Activated naive CD8-positive, alpha-beta T cell treated with anti-CD3 and anti-CD28 coated beads, Interleukin-2, amount 10 ng/mL, durations not matched to agents 7 days and 5 days (primary cell): ENCODE measurements around the gene RFX2. TPM values are rescaled to one million over a fixed set of nuclear protein-coding genes. Genes with fewer than 3 reads are reported as not detected.

ENCODE experiments used
- ATAC-seq: fragments of 150-1000 bp; cut with Tn5 transposase; one replicate; pipeline ENCODE4 v1.10.0; 2021; ENCODE audit warnings: low read depth, moderate library complexity
- POLR2A ChIA-PET: fragments of 350-600 bp; sonication (Branson Sonifier 250); formaldehyde crosslinking; loops from one replicate; lab custom pipeline; 2021; ENCODE audit warnings: antibody characterized with exemption; lab: Charles Lee
- DNase-seq: peaks from one replicate; pipeline ENCODE4 v3.0.0; 2021
- H3K27ac Mint-ChIP-seq: one replicate; pipeline ENCODE4 v1.8.0; 2022; ENCODE audit warnings: mild to moderate bottlenecking, mixed read lengths
- H3K27me3 Mint-ChIP-seq: one replicate; pipeline ENCODE4 v1.8.0; 2022; ENCODE audit warnings: mild to moderate bottlenecking, moderate library complexity, mixed read lengths
- H3K36me3 Mint-ChIP-seq: one replicate; pipeline ENCODE4 v1.8.0; 2021; ENCODE audit warnings: mild to moderate bottlenecking, mixed read lengths
- H3K4me1 Mint-ChIP-seq: one replicate; pipeline ENCODE4 v1.8.0; 2021; ENCODE audit warnings: mixed read lengths
- H3K4me3 Mint-ChIP-seq: one replicate; pipeline ENCODE4 v1.8.0; 2022; ENCODE audit warnings: mild to moderate bottlenecking, moderate library complexity, mixed read lengths
- H3K9me3 Mint-ChIP-seq: one replicate; pipeline ENCODE4 v1.8.0; 2021; ENCODE audit warnings: mixed read lengths
- total RNA-seq, 2 experiments: library from RNA; stranded (reverse); gene quantifications; one replicate each; pipeline ENCODE4 v1.2.3, GENCODE V29; 2021

RFX2 gene
- total RNA-seq, 2 experiments from 2014 or later: 9.9 to 12.2 TPM

DNA sequence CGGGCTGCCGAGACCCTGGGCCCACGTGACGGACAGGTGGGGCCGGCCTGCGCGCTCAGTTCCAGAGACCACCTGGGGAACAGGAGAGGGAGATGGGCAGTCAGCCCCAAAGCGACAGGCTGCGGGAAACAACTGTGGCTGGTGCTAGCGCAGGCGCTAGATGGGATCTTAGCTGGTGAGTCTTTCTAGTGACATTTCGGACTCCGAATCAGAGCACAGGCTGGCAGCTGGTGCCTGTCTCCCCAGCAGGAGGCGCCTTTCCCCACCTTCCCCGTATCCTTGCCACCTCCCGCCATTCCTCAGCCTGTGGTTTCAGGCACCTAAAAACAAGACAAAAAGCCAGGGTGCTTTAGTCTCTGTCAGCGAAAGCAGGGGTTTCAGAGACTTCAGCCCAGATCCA, 112.9 kb downstream of the RFX2 start:
- Mint-ChIP-seq H3K9me3 (no peaks in the 10 kb centered on the region), H3K4me1 (no peaks in the 10 kb centered on the region), H3K27ac (no peak overlapping the region), H3K27me3 (no peaks in the 10 kb centered on the region), H3K36me3 (peaks cover 12% of the 10 kb centered on the region), H3K4me3 (no peak overlapping the region)
- DNase-seq (no peak), ATAC-seq (no peak)
- POLR2A ChIA-PET: no interaction called here

DNA sequence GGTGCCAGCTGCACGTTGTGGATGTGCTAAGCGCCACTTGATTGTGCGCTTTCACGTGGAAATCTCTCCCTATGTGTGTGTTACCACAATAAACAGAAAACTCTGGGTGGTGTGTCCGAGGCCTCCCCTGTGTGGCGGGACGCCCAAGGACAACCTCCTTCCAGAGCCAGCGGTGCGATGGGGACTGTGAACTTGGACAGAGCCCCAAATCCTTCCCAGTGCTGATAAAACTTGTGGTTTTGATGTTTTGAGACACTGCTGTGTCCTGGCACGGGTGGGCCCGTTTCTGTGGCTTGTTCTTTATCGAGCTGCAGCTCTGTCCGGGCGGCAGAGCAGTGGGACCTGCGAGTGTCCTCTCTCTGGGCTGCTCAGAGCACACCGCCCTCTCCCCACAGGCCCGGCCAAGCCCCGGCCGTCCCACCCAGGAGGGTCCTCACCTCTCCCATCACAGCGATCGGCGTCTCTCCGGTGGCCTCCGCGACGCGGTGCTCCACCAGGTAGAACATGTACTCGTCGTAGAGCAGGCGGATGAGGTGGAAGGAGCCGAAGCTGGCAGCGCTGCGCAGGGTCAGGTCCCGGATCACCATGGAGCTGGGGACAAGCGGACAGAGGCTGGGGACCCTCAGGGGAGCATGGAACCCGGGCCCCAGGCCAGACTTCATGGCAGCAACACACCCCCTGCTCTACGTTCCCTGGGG, 113.5 kb downstream of the RFX2 start:
- Mint-ChIP-seq H3K9me3 (no peaks in the 10 kb centered on the region), H3K36me3 (peaks cover 10% of the 10 kb centered on the region), H3K4me3 (no peak overlapping the region), H3K27me3 (no peaks in the 10 kb centered on the region), H3K27ac (no peak overlapping the region), H3K4me1 (no peaks in the 10 kb centered on the region)
- DNase-seq: no peak
- no peak for ATAC-seq
- POLR2A ChIA-PET: no interaction called here

DNA sequence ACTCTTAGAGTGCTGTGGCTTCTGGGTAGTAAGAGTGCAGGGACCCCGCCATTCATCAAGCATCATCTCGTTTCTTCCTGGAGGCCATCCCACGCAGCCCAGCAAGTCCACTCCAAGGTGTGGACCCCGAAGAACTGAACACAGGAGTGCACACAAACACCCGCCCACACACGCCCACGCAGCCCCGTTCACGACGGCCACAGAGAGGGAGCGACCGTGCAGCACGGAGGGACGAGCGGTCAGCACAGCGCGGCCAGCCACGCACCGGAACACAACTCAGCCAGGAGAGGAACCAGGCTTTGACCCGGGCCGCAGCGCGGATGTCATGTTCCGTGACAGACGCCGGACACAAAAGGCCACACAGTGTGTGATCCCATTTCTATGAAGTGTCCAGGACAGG, 114.2 kb downstream of the RFX2 start:
- H3K4me1 Mint-ChIP-seq: no peaks in the 10 kb centered on the region
- POLR2A ChIA-PET: no interaction called here
- no peaks in the 10 kb centered on the region for H3K9me3 Mint-ChIP-seq
- ATAC-seq: no peak
- no peak overlapping the region for H3K27ac Mint-ChIP-seq
- no peak overlapping the region for H3K4me3 Mint-ChIP-seq
- no peak for DNase-seq
- no peaks in the 10 kb centered on the region for H3K27me3 Mint-ChIP-seq
- peaks cover 10% of the 10 kb centered on the region for H3K36me3 Mint-ChIP-seq

DNA sequence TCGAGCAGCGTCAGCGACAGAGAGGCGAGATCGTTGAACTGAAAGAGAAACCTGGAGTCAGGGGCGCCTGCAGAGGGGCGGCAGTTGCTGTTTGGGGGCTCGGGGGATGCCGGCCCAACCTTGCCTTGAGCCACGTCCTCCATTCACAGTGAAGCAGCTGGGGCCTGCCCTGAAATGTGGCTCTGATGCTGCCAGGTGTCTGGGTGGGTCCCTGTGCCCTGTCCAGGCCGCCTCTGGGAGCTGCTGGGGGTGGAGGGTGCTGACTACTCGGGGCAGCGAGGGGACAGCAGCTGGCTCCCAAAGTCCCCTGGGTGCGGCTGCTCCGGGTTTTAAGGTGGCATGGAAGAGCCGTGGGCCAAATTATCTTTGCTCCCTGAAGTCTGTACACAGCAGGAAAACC, 114.7 kb downstream of the RFX2 start:
- Mint-ChIP-seq H3K27me3 (no peaks in the 10 kb centered on the region), H3K27ac (no peak overlapping the region), H3K4me3 (no peak overlapping the region), H3K36me3 (peaks cover 10% of the 10 kb centered on the region), H3K9me3 (no peaks in the 10 kb centered on the region), H3K4me1 (no peaks in the 10 kb centered on the region)
- no peak for DNase-seq
- POLR2A ChIA-PET: no interaction called here
- no peak for ATAC-seq

DNA sequence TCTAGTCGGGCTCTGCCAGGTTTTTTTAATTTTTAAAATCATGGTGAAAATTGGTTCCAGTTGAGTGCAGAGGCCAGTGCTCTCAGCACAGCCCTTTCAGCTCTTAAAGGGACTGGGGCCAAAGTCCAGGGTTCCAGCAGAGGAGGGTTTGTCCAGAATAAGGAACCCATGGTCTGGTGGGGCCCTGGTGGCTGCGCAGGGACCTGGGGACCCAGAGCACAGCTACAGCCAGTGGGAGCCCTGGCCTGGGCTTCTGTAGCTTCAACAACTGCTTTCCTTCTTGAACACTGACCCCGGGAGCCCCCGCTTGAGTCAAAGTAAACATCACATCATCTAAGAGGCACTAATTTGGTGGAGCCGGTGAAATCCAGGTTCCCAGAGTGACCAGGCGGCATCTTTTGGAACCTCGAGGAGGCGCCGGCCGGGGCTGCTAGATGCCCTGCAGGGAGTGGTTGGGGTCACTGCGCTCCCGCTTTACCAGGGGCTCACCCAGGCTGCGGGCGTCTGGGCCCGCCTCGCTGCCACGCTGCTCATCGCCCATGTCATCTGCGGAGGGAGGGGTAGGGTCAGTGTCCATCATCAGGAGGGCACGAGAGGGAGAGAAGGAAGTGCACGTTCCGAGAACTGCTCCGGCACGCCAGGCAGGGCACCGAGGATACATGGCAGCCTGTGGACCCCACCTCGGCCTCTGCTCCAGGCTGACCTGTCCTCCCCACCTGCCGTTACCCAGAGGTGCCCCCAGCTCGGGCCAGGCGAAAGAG, 115.7 kb downstream of the RFX2 start:
- DNase-seq (no peak), ATAC-seq (no peak)
- Mint-ChIP-seq H3K27ac (no peak overlapping the region), H3K4me1 (peaks cover 4% of the 10 kb centered on the region), H3K36me3 (peaks cover 4% of the 10 kb centered on the region), H3K27me3 (no peaks in the 10 kb centered on the region), H3K4me3 (no peak overlapping the region), H3K9me3 (no peaks in the 10 kb centered on the region)
- POLR2A ChIA-PET: no interaction called here

DNA sequence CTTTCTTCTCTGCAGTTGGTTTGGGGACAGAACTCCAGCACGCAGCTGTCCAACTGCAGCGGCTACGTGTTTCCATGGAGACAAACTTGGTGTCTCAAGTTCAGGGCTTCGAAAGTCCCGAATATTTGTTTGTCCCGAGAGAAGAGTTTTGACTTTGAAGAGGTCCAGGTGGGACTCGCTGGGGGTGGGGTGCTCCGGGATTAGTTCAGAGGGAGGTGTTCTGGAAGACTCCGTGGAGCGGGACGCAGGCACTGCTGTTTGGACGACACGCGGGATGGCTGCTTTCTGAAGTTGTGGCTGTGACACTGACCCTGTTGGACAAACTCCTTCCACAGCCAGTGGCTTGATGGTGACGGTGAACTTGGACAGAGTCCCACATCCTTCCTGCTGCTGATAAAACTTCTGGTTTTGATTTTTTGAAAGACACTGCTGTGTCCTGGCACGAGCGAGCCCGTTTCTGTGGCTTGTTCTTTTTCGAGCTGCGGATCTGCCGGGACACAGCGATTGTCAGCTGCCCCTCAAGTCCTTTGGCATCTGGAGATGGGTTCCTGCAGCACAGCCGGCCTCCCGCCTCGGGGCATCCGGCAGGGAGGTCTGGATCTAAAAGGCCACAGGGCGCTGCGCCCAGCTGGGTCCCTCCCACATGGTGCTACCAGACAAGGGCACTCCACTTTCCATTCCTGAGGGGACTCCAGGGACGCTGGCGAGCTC, 116.5 kb downstream of the RFX2 start:
- POLR2A ChIA-PET: no interaction called here
- no peaks in the 10 kb centered on the region for H3K27me3 Mint-ChIP-seq
- H3K27ac Mint-ChIP-seq: no peak overlapping the region
- no peaks in the 10 kb centered on the region for H3K9me3 Mint-ChIP-seq
- DNase-seq (no peak), ATAC-seq (no peak)
- H3K4me1 Mint-ChIP-seq: peaks cover 4% of the 10 kb centered on the region
- no peak overlapping the region for H3K4me3 Mint-ChIP-seq
- no peaks in the 10 kb centered on the region for H3K36me3 Mint-ChIP-seq

DNA sequence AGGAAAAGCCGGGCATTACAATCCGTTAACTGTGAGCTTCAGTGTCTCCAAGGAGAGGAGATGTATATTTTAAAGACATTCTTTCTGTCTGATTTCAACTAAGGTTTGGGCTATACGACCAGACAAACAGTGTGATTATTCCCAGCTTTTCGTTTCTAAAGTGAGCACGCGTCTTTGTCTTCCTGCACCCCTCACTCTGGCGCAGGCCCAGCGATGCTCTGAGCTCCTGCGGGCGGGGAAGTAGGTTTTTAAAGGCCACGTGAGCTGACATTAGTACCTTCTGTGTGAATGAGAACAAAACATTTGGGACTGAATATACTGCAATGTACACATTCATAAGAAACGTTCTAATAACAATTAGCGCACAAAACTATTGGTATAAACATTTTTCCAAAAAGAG, 117.1 kb downstream of the RFX2 start:
- ATAC-seq: no peak
- no peak for DNase-seq
- Mint-ChIP-seq H3K27me3 (no peaks in the 10 kb centered on the region), H3K4me3 (no peak overlapping the region), H3K9me3 (no peaks in the 10 kb centered on the region), H3K4me1 (peaks cover 4% of the 10 kb centered on the region), H3K36me3 (no peaks in the 10 kb centered on the region), H3K27ac (no peak overlapping the region)
- POLR2A ChIA-PET: no interaction called here

DNA sequence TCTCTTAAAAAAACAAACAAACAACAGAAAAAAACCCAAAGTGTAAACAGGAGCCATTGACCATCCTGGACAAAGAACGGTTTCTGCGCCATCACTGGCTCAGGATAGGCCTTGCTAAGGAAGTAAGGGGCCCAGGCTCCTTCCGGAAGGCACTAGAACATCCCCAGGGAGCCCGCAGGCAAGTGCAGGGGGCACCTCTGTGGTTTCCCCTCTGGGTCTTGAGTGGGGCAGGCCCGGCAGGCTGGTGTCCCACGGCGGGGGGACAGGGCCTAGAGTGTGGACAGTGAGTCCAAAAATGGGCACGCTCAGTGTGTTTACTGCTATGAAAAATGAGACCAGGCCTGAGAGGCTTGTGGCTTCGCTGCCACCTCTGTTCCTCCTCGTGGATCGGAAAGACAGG, 117.5 kb downstream of the RFX2 start:
- POLR2A ChIA-PET: no interaction called here

DNA sequence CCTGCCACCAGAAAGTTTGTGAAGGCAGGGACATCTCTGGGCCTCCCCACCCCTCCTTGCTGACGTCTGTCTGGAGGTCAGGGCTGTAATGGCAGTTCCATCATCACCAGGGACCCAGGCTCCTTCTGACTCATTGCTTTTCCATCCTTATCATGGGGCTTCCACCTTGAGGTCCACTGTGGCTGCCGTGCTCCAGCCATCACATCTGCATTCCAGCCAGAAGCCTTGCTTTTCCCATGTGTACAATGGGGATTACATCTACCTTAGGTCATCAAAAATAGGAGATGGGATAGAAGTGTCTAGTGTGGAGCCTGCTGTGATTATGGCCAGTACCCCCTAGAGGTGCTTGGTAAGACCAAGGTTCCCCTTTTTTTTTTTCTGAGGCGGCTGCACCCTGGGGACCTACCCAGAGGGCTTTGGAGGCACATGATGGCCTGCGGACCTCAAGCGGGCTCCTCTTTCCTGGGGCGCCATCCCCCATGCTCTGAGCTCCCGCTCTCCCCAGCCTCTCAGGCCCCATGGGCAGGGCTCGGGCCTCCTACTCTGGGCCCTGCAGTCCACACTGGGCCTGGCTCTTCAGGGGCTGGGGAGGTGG, 119.0 kb downstream of the RFX2 start:
- no peaks in the 10 kb centered on the region for H3K27me3 Mint-ChIP-seq
- DNase-seq: no peak
- no peaks in the 10 kb centered on the region for H3K36me3 Mint-ChIP-seq
- H3K4me1 Mint-ChIP-seq: peaks cover 12% of the 10 kb centered on the region
- H3K9me3 Mint-ChIP-seq: no peaks in the 10 kb centered on the region
- H3K4me3 Mint-ChIP-seq: no peak overlapping the region
- no peak for ATAC-seq
- H3K27ac Mint-ChIP-seq: no peak overlapping the region
- POLR2A ChIA-PET: no interaction called here

More for the DNA sequence above, 117.5 kb downstream of the RFX2 start:
- no peak overlapping the region for H3K27ac Mint-ChIP-seq
- DNase-seq (no peak), ATAC-seq (no peak)
- peaks cover 4% of the 10 kb centered on the region for H3K4me1 Mint-ChIP-seq
- no peaks in the 10 kb centered on the region for H3K9me3 Mint-ChIP-seq
- no peaks in the 10 kb centered on the region for H3K27me3 Mint-ChIP-seq
- H3K4me3 Mint-ChIP-seq: no peak overlapping the region
- no peaks in the 10 kb centered on the region for H3K36me3 Mint-ChIP-seq

DNA sequence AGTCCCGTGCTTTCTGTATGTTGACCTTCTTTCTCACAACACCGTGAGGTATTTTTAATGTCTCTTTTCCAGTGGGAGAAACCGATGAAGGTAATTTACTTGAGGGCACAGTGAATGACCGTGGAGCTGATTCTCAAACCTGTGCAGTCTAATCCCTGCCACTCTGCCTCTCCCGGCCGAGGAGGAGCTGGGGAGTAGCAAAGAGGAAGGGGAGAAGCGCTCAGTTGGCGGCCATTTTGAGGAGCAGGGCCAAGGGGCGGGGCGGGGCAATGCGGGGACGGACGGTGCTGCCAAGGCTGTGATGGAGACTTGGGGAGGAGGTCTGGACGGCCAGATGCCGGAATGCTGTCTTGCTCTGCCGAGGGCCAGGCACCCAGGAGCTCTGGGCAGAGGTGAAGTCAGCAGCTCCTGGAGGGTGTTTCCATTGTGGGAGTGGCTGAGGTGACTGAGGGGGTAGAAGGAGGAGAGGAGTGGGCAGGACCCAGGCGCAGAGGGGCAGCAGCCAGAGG, 120.0 kb downstream of the RFX2 start:
- Mint-ChIP-seq H3K4me3 (peak overlapping the region; percentile 65), H3K9me3 (no peaks in the 10 kb centered on the region), H3K27ac (peak overlapping the region; percentile 67), H3K36me3 (no peaks in the 10 kb centered on the region), H3K4me1 (peaks cover 12% of the 10 kb centered on the region), H3K27me3 (no peaks in the 10 kb centered on the region)
- DNase-seq (no peak), ATAC-seq (no peak)
- POLR2A ChIA-PET: no interaction called here

DNA sequence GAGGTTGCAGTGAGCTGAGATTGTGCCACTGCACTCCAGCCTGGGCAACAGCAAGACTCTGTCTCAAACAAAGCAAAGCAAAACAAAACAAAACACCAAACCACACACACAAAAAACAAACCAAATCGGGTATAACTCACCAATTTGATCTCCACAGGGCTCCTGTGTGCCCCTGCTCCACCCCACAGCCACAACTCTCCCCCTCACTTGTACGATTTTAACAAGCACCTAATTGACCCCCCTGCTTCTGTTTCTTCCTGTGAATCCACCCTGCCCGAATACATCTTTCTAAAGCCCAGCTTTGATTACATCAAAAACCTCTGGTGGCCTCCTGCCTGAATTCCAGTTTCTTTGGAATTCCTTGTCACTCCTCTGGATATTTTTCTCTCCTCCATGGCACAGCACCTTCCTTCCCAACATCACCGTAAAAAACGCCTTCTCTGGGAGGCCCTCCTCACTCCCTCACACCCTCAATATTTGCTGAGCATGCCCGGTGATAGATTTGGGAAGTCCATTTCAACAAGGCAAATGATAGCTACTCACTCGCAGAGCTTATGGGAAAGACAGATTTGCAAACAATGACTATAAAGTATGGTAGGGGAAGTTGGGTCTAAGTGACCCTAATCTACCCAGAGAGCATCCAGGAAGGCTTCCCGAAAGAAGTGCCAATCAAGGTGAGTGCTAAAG, 120.8 kb downstream of the RFX2 start:
- POLR2A ChIA-PET: interaction anchor here (0.8 kb wide), 1 partner anchor 33 kb away, joined by 4 read pairs; no protein-coding TSS in a partner anchor
- ATAC-seq: no peak
- Mint-ChIP-seq H3K27ac (peak overlapping the region; percentile 51), H3K27me3 (no peaks in the 10 kb centered on the region), H3K9me3 (no peaks in the 10 kb centered on the region), H3K36me3 (no peaks in the 10 kb centered on the region), H3K4me1 (peaks cover 19% of the 10 kb centered on the region), H3K4me3 (no peak overlapping the region)
- no peak for DNase-seq

DNA sequence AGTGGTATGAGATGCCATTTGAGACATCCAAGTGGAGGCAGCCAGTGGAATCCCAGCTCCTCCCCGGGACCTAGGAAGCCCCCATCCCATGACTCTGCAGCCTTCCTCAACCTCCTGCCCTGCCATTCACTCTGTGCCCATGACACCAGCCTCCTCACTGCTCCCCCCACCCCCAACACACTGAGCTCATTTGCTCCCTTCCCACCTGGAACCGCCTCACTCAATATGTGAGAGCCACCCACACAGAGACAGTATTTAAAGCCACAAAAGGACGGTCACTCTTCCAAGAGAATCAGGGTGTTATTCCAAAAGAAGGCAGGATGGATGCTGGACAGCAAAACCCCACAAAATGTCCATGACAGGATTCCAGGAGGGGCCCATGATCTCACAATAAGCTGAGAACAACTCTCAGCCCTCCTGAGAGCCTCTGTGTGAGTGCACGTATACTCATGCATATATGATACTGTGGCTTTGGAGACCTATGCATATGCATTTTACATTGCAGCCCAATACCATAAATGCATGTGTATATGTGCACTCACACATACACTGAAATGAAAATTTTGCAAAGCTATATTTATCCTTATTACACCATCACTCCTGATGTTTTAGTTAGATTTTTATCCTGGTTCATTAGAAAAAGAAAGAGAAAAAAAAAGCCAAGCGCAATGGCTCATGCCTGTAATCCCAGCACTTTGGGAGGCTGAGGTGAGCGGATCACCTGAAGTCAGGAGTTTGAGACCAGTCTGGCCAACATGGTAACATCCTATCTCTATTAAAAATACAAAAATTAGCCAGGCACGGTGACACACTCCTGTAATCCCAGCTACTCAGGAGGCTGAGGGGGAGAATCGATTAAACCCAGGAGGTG, 121.5 kb downstream of the RFX2 start:
- Mint-ChIP-seq H3K27me3 (no peaks in the 10 kb centered on the region), H3K36me3 (peaks cover 2% of the 10 kb centered on the region), H3K9me3 (no peaks in the 10 kb centered on the region), H3K4me3 (peak overlapping the region; percentile 4), H3K27ac (no peak overlapping the region), H3K4me1 (peaks cover 25% of the 10 kb centered on the region)
- no peak for DNase-seq
- no peak for ATAC-seq
- POLR2A ChIA-PET: interaction anchor here (0.8 kb wide), 1 partner anchor 33 kb away, joined by 4 read pairs; no protein-coding TSS in a partner anchor
